ENCODE data around the gene NRXN2. TPM values are rescaled to one million over a fixed set of nuclear protein-coding genes. Genes with fewer than 3 reads are reported as not detected.

Gene NRXN2
- total and polyA plus RNA-seq, 2 of the 13 experiments (the other 11 are each of a cell fraction or from before 2014, with no cell fraction given): not detected

GRCh38 chr11:64611869-64612646, 110.9 kb downstream of the NRXN2 start:
- no peak overlapping the region for H2AFZ ChIP-seq (ENCODE audit: low read length)
- WGBS (ENCODE audit: low lambda C conversion rate): 18% methylated on average over 7 of the region's 11 CpGs
- H3K27me3 ChIP-seq (ENCODE audit: control insufficient read depth in 1 of 2, insufficient read depth in 2 of 2, low read length in 2 of 2): peaks cover 6 to 22% of the 10 kb centered on the region in 2 experiments; a peak in 3 of 5 replicates
- no peaks in the 10 kb centered on the region for H3K36me3 ChIP-seq (replicated peaks in 1 of 2; ENCODE audit: control insufficient read depth in 1 of 2, insufficient read depth in 2 of 2, low read length in 2 of 2)
- intact Hi-C loops (cut with micrococcal nuclease; ENCODE audit: unreplicated experiment) (no loop called here), in situ Hi-C loops (cut with HindIII; ENCODE audit: extremely low pct_ligation_motif_present, low pct_unique_long_range_greater_than_20kb) (no loop called here)
- ATAC-seq (no peak), DNase-seq (ENCODE audit: low spot score) (no peak), FAIRE-seq (no peak)
- peaks cover 11% of the 10 kb centered on the region; the same call in 1 of the 2 replicates for H3K4me1 ChIP-seq (ENCODE audit: insufficient read depth, low read length)
- ChIA-PET POLR2A (no interaction called here), CTCF (ENCODE audit: low intra/inter-chr PET ratio, low total read pairs) (no interaction called here)
- H3K4me3 ChIP-seq (replicated peaks in 1 of 3; ENCODE audit: insufficient read depth in 1 of 3, low read depth in 2 of 3, low read length in 3 of 3): no peak overlapping the region
- H3K27ac ChIP-seq (ENCODE audit: extremely low read length, insufficient read depth, low read length): no peak overlapping the region
- no peaks in the 10 kb centered on the region for H4K20me1 ChIP-seq (ENCODE audit: insufficient read depth, low read length)
- H3K9me3 ChIP-seq (ENCODE audit: low read length): no peaks in the 10 kb centered on the region
- BruUV-seq (replicated peaks): no TSS peak
- TF ChIP-seq TSC22D2 (CRISPR knock-in tag; IDR thresholded peaks at IDR 0.05; ENCODE audit: borderline replicate concordance) (no peak), ZNF446 (CRISPR knock-in tag; IDR thresholded peaks at IDR 0.05) (no peak), ZFP36 (IDR thresholded peaks at IDR 0.05; ENCODE audit: borderline replicate concordance, low read depth, low read length, partially characterized antibody) (no peak), ZSCAN25 (CRISPR knock-in tag; IDR thresholded peaks at IDR 0.05) (no peak), ZBTB1 (CRISPR knock-in tag; IDR thresholded peaks at IDR 0.05; ENCODE audit: borderline replicate concordance) (no peak)
- H3K4me2 ChIP-seq (ENCODE audit: low read depth, low read length): no peak overlapping the region
- no peaks in the 10 kb centered on the region for H3K79me2 ChIP-seq (ENCODE audit: insufficient read depth, low read length)
- H3K9ac ChIP-seq (ENCODE audit: insufficient read depth, low read depth, low read length): no peak overlapping the region

GRCh38 chr11:64611176-64611575, 111.8 kb downstream of the NRXN2 start:
- 17% methylated on average over 1 of the region's 2 CpGs for WGBS (ENCODE audit: low lambda C conversion rate)
- intact Hi-C loops (cut with micrococcal nuclease; ENCODE audit: unreplicated experiment) (no loop called here), in situ Hi-C loops (cut with HindIII; ENCODE audit: extremely low pct_ligation_motif_present, low pct_unique_long_range_greater_than_20kb) (no loop called here)
- Histone ChIP-seq H3K4me2 (ENCODE audit: low read depth, low read length) (no peak overlapping the region), H3K27ac (ENCODE audit: extremely low read length, insufficient read depth, low read length) (no peak overlapping the region), H3K4me3 (replicated peaks in 1 of 3; ENCODE audit: insufficient read depth in 1 of 3, low read depth in 2 of 3, low read length in 3 of 3) (no peak overlapping the region), H3K9me3 (ENCODE audit: low read length) (no peaks in the 10 kb centered on the region), H3K4me1 (ENCODE audit: insufficient read depth, low read length) (peaks cover 11% of the 10 kb centered on the region; the same call in 1 of the 2 replicates), H4K20me1 (ENCODE audit: insufficient read depth, low read length) (no peaks in the 10 kb centered on the region), H3K36me3 (replicated peaks in 1 of 2; ENCODE audit: control insufficient read depth in 1 of 2, insufficient read depth in 2 of 2, low read length in 2 of 2) (no peaks in the 10 kb centered on the region), H3K9ac (ENCODE audit: insufficient read depth, low read depth, low read length) (no peak overlapping the region), H3K27me3 (ENCODE audit: control insufficient read depth in 1 of 2, insufficient read depth in 2 of 2, low read length in 2 of 2) (peaks cover 6 to 22% of the 10 kb centered on the region in 2 experiments; a peak in 3 of 5 replicates), H3K79me2 (ENCODE audit: insufficient read depth, low read length) (no peaks in the 10 kb centered on the region), H2AFZ (ENCODE audit: low read length) (no peak overlapping the region)
- ChIA-PET POLR2A (no interaction called here), CTCF (ENCODE audit: low intra/inter-chr PET ratio, low total read pairs) (no interaction called here)
- no peak for ATAC-seq
- no peak for DNase-seq (ENCODE audit: low spot score)
- no TSS peak for BruUV-seq (replicated peaks)
- no peak for FAIRE-seq
- TF ChIP-seq ZSCAN30 (CRISPR knock-in tag; IDR thresholded peaks at IDR 0.05) (no peak), SKIL (CRISPR knock-in tag; IDR thresholded peaks at IDR 0.05; ENCODE audit: borderline replicate concordance) (no peak), MTA3 (CRISPR knock-in tag; IDR thresholded peaks at IDR 0.05) (no peak), ZNF605 (CRISPR knock-in tag; IDR thresholded peaks at IDR 0.05) (no peak), EED (CRISPR knock-in tag; IDR thresholded peaks at IDR 0.05) (no peak), DBP (CRISPR knock-in tag; IDR thresholded peaks at IDR 0.05; ENCODE audit: not compliant biosample characterization) (no peak), ZNF772 (CRISPR knock-in tag; IDR thresholded peaks at IDR 0.05) (no peak), PCBP2 (optimal IDR thresholded peaks at IDR 0.05; ENCODE audit: low read depth, low read length, poor library complexity, severe bottlenecking) (no peak), ZNF577 (CRISPR knock-in tag; IDR thresholded peaks at IDR 0.05; ENCODE audit: borderline replicate concordance, low read depth) (no peak), SP2 (CRISPR knock-in tag; IDR thresholded peaks at IDR 0.05) (no peak), SMYD3 (CRISPR knock-in tag; IDR thresholded peaks at IDR 0.05) (no peak), ZFY (CRISPR knock-in tag; IDR thresholded peaks at IDR 0.05) (no peak)
